ENCODE data around the gene ITGAV. TPM values are rescaled to one million over a fixed set of nuclear protein-coding genes. Genes with fewer than 3 reads are reported as not detected.

Gene ITGAV
- total RNA-seq, 4 donors from 2014 or later = 100 to 127 (median 117) TPM

DNA sequence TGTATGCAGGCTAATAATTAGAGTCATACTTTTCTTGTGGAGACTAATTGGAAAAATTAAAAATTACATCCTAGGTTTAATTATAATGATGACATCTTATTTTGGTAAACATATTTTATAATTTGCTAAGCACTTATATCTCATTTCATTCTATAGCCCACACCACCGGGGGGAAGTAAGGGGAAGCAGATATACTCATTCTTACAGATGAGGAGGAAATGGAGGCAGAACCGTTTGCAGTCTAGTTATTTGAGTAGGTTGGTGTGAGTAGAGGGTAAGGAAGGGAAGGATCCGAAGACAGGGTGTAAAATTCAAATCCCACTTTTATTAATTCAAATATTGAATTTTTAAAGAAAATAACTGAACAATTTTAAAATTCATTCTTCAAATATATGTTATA lies 3.7 kb downstream of the ITGAV start:
- no peaks in the 10 kb centered on the region for H3K27me3 ChIP-seq
- ATAC-seq = no peak
- H3K27ac ChIP-seq = peak overlapping the region in 2 of 4 donors; percentile 13 to 59
- peaks cover 2 to 78% (median 13%) of the 10 kb centered on the region in 3 donors for H3K4me1 ChIP-seq
- WGBS, 2 donors (ENCODE audit: low coverage in 1 of 2) = 69 to 73% methylated on average over 3 of the region's 3 CpGs
- TF ChIP-seq POLR2AphosphoS5 (IDR thresholded peaks at IDR 0.05) = no peak
- no peak for TF ChIP-seq EP300 (IDR thresholded peaks at IDR 0.05)
- no peak for TF ChIP-seq POLR2A (IDR thresholded peaks at IDR 0.05)
- no peaks in the 10 kb centered on the region for H3K36me3 ChIP-seq
- H3K9me3 ChIP-seq = no peaks in the 10 kb centered on the region
- H3K4me3 ChIP-seq = no peak overlapping the region

DNA sequence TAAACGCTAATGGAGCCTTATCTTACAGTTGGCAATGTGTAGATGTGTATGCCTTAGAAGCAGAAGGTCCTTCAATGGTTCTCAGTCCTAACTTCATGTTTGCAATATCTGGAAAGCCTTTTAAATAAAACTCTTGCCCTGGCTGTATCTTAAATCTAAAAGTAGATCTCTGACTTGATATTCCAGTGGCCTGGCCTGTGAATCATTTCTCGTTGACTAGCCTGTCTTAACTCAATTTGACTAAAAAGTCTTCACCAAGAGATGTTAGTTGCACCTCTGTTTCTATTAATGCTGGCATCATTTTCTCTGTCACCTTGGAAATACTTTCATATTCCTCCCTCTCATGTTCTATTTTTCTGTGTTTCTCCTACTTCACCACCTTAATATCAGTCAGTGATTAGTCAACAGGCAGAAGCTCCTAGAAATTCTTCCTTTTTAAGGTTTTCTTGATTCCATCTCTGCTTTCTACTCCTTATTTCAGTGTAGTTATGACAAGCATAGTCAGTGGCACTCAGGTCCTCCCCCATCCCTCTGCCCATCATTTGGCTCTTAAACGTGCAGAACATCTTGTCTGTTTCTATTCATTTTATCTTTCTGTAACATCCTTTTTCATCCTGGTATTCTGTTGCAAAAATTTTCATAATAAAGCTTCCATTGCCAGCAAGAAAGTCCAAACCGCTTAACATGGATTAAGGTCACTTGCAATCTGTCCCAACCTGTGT lies 4.3 kb downstream of the ITGAV start:
- no peak for ATAC-seq
- Histone ChIP-seq H3K4me1 (peaks cover 2 to 78% (median 17%) of the 10 kb centered on the region in 3 donors), H3K9me3 (no peaks in the 10 kb centered on the region), H3K27ac (peak overlapping the region in 3 of 4 donors; percentile 13 to 59 (median 29)), H3K4me3 (no peak overlapping the region), H3K27me3 (no peaks in the 10 kb centered on the region), H3K36me3 (no peaks in the 10 kb centered on the region)
- WGBS, 2 donors (ENCODE audit: low coverage in 1 of 2) = 33 to 56% methylated on average over 4 of the region's 4 CpGs
- TF ChIP-seq POLR2A (IDR thresholded peaks at IDR 0.05) = no peak
- TF ChIP-seq CTCF (IDR thresholded peaks at IDR 0.05) = no peak
- TF ChIP-seq POLR2AphosphoS5 (IDR thresholded peaks at IDR 0.05) = no peak
- no peak for TF ChIP-seq EP300 (IDR thresholded peaks at IDR 0.05)

DNA sequence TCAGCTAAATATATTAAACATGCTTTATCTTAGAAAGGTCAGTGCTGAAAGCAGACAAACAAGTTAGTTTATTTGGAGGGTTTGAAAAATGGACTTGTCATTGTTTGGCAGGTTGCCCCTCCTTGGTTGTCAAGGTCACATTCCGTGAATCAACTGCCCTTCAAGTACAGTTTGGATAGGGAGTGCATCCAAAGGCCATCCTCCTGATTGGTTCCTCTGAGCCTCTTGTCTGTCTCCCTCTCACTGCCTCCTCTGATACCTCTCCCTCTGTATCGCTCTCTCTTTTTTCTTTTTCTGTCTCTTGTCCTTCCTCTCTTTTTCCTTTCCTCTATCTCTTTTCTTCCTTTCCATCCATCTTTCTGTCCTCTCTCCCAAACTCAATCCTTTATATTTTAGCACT lies 5.4 kb downstream of the ITGAV start:
- H3K4me3 ChIP-seq = no peak overlapping the region
- ATAC-seq = no peak
- no peak for TF ChIP-seq CTCF (IDR thresholded peaks at IDR 0.05)
- TF ChIP-seq POLR2AphosphoS5 (IDR thresholded peaks at IDR 0.05) = peak; percentile 52
- 6 to 47% methylated on average over 2 of the region's 2 CpGs for WGBS, 2 donors (ENCODE audit: low coverage in 1 of 2)
- H3K36me3 ChIP-seq = no peaks in the 10 kb centered on the region
- no peaks in the 10 kb centered on the region for H3K27me3 ChIP-seq
- H3K4me1 ChIP-seq = peaks cover 2 to 86% (median 18%) of the 10 kb centered on the region in 3 donors
- H3K9me3 ChIP-seq = no peaks in the 10 kb centered on the region
- peak overlapping the region in 2 of 4 donors; percentile 13 to 59 for H3K27ac ChIP-seq

- Histone ChIP-seq H3K27ac (no peak overlapping the region), H3K4me1 (peaks cover 2 to 61% (median 13%) of the 10 kb centered on the region in 3 donors), H3K27me3 (no peaks in the 10 kb centered on the region), H3K4me3 (no peak overlapping the region), H3K36me3 (peaks cover 0 to 24% of the 10 kb centered on the region in 2 donors), H3K9me3 (no peaks in the 10 kb centered on the region)
- no peak for ATAC-seq
- TF ChIP-seq CTCF (IDR thresholded peaks at IDR 0.05) (no peak), EP300 (IDR thresholded peaks at IDR 0.05) (no peak), POLR2A (IDR thresholded peaks at IDR 0.05) (no peak), POLR2AphosphoS5 (IDR thresholded peaks at IDR 0.05) (no peak)
- 73 to 76% methylated on average over 3 of the region's 3 CpGs for WGBS, 2 donors (ENCODE audit: low coverage in 1 of 2)
Observed at GRCh38 chr2:186599186-186599778, 9.4 kb downstream of the ITGAV start.

DNA sequence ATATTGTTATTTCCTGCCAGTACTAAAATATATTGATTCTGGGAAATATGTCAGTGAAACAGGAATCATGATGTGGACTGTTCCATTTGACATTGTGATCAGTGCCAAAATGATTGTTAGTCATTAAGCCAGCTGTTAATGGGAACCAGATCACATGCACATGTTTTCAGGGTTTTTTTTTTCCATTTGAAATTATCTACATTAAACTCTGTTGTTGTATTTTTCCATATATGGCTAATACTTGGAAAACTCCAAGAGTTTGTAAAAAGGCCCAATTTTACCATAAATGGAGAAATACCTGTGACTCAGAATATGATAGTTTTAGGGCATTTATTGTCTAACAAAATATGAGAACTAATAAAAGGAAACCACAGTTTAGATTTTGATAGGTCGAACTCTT lies 13.4 kb downstream of the ITGAV start:
- 86 to 91% methylated on average over 1 of the region's 1 CpG for WGBS, 2 donors (ENCODE audit: low coverage in 1 of 2)

More for the DNA sequence above, 13.4 kb downstream of the ITGAV start:
- H3K27ac ChIP-seq = no peak overlapping the region
- no peak for TF ChIP-seq POLR2AphosphoS5 (IDR thresholded peaks at IDR 0.05)
- no peak for TF ChIP-seq CTCF (IDR thresholded peaks at IDR 0.05)
- TF ChIP-seq POLR2A (IDR thresholded peaks at IDR 0.05) = no peak
- TF ChIP-seq EP300 (IDR thresholded peaks at IDR 0.05) = no peak
- no peaks in the 10 kb centered on the region for H3K27me3 ChIP-seq
- peaks cover 0 to 46% (median 7%) of the 10 kb centered on the region in 3 donors for H3K4me1 ChIP-seq
- H3K9me3 ChIP-seq = no peaks in the 10 kb centered on the region
- peaks cover 0 to 39% of the 10 kb centered on the region in 2 donors for H3K36me3 ChIP-seq
- ATAC-seq = no peak
- H3K4me3 ChIP-seq = no peak overlapping the region

Measured in gastroesophageal sphincter (tissue), 4 donors.